Neural cell (in vitro differentiated cells): Measurements from ENCODE around the gene GPR62. TPM values are rescaled to one million over a fixed set of nuclear protein-coding genes. Genes with fewer than 3 reads are reported as not detected.

ENCODE experiments used
- H2AFZ ChIP-seq: fragments of 200-600, 300-800 bp; sonication (generic), shearing (Covaris generic); 2 replicates; pipeline ENCODE4 v1.6.0; 2014; ENCODE audit warnings: low read depth, mild to moderate bottlenecking, antibody characterized with exemption, low read length, moderate library complexity
- H3F3A ChIP-seq: fragments of 200-600 bp; shearing (Covaris generic); 2 replicates; pipeline ENCODE4 v1.6.1; 2016; ENCODE audit warnings: mild to moderate bottlenecking, moderate library complexity, mixed read lengths, antibody characterized with exemption, low read length; ENCODE audit not compliant: insufficient read depth, poor library complexity, severe bottlenecking
- H3K27ac ChIP-seq: fragments of 200-600, 300-800 bp; sonication (generic), shearing (Covaris generic); 2 replicates; pipeline ENCODE4 v1.5.1; 2014; ENCODE audit warnings: mild to moderate bottlenecking, low read length, moderate library complexity
- H3K27me3 ChIP-seq: fragments of 300-800, 200-600 bp; sonication (generic), shearing (Covaris generic); 2 replicates; pipeline ENCODE4 v1.6.0; 2014; ENCODE audit warnings: mild to moderate bottlenecking, low read depth, low read length, moderate library complexity; ENCODE audit not compliant: insufficient read depth
- H3K36me3 ChIP-seq: fragments of 300-800, 200-600 bp; sonication (generic), shearing (Covaris generic); 2 replicates; pipeline ENCODE4 v1.5.1; 2014; ENCODE audit warnings: mild to moderate bottlenecking, antibody characterized with exemption, low read length, moderate library complexity; ENCODE audit not compliant: insufficient read depth
- H3K4me2 ChIP-seq: fragments of 300-800, 200-600 bp; sonication (generic), shearing (Covaris generic); 2 replicates; pipeline ENCODE4 v1.6.0; 2014; ENCODE audit warnings: mild to moderate bottlenecking, low read length
- H3K4me3 ChIP-seq: fragments of 300-800, 200-600 bp; sonication (generic), shearing (Covaris generic); 2 replicates; pipeline ENCODE4 v1.5.1; 2014; ENCODE audit warnings: mild to moderate bottlenecking, low read length, moderate library complexity
- H3K79me2 ChIP-seq: fragments of 200-600 bp; shearing (Covaris generic); replicated peaks from 2 replicates; pipeline ENCODE4 v1.6.0; 2014; ENCODE audit warnings: mild to moderate bottlenecking, low read length, moderate library complexity; ENCODE audit not compliant: insufficient read depth
- H3K9ac ChIP-seq: fragments of 300-800, 200-600 bp; sonication (generic), shearing (Covaris generic); 2 replicates; pipeline ENCODE4 v1.6.1; 2016; ENCODE audit warnings: mild to moderate bottlenecking, low read length, mixed read lengths
- H3K9me2 ChIP-seq: fragments of 200-600 bp; shearing (Covaris generic); 2 replicates; pipeline ENCODE4 v1.6.1; 2016; ENCODE audit warnings: mild to moderate bottlenecking, low read length, mixed read lengths; ENCODE audit not compliant: insufficient read depth
- H3K9me3 ChIP-seq: fragments of 200-600, 300-800 bp; sonication (generic), shearing (Covaris generic); 2 replicates; pipeline ENCODE4 v1.6.1; 2016; ENCODE audit warnings: mild to moderate bottlenecking, mixed run types, low read length, moderate library complexity, mixed read lengths
- H4K20me1 ChIP-seq: fragments of 200-600 bp; shearing (Covaris generic); 2 replicates; pipeline ENCODE4 v1.6.1; 2016; ENCODE audit warnings: mild to moderate bottlenecking, mixed run types; ENCODE audit not compliant: insufficient read depth
- CTCF ChIP-seq: fragments of 450-650 bp; IDR thresholded peaks from 2 replicates; pipeline ENCODE4 v1.5.1; 2014; ENCODE audit warnings: antibody characterized with exemption, mild to moderate bottlenecking, moderate library complexity; ENCODE audit not compliant: poor library complexity, severe bottlenecking
- EP300 ChIP-seq: fragments of 450-650 bp; conservative IDR thresholded peaks from 2 replicates; pipeline ENCODE4 v1.6.1; 2014; ENCODE audit warnings: antibody characterized with exemption, mild to moderate bottlenecking, moderate library complexity; ENCODE audit not compliant: poor library complexity, severe bottlenecking
- EZH2 ChIP-seq: fragments of 200-600, 300-800 bp; shearing (Covaris generic), sonication (generic); IDR thresholded peaks from 2 replicates; pipeline ENCODE4 v1.6.1; 2014; ENCODE audit warnings: antibody characterized with exemption, low read length, borderline replicate concordance, mild to moderate bottlenecking; ENCODE audit not compliant: insufficient read depth, poor library complexity, severe bottlenecking
- MXI1 ChIP-seq: fragments of 450-650 bp; conservative IDR thresholded peaks from 2 replicates; pipeline ENCODE4 v1.6.1; 2014; ENCODE audit warnings: antibody characterized with exemption, mild to moderate bottlenecking; ENCODE audit not compliant: poor library complexity, severe bottlenecking
- POLR2AphosphoS5 ChIP-seq: IDR thresholded peaks from 2 replicates; pipeline ENCODE4 v1.6.1; 2012
- RAD21 ChIP-seq: fragments of 450-650 bp; conservative IDR thresholded peaks from 2 replicates; pipeline ENCODE4 v1.6.1; 2014; ENCODE audit warnings: antibody characterized with exemption, mild to moderate bottlenecking, moderate library complexity
- REST ChIP-seq: IDR thresholded peaks from 2 replicates; pipeline ENCODE4 v1.6.1; 2012; ENCODE audit warnings: borderline replicate concordance
- SMC3 ChIP-seq: fragments of 450-650 bp; conservative IDR thresholded peaks from 2 replicates; pipeline ENCODE4 v1.6.1; 2014; ENCODE audit warnings: antibody characterized with exemption, mild to moderate bottlenecking, moderate library complexity; ENCODE audit not compliant: poor library complexity
- TAF1 ChIP-seq: IDR thresholded peaks from 2 replicates; pipeline ENCODE4 v1.6.1; 2012; ENCODE audit warnings: low read depth
- polyA plus RNA-seq: library from polyadenylated mRNA; depleted of rRNA; stranded (reverse); fragments of >200 nt; gene quantifications from 2 replicates; pipeline ENCODE4 v1.2.3, GENCODE V29; 2014

Gene GPR62
- polyA plus RNA-seq, 1 donor from 2014 or later = not detected

GRCh38 chr3:51953445-51953844, 1.7 kb upstream of the GPR62 start (continued):
- no peak for TF ChIP-seq EP300

- TF ChIP-seq REST = no peak
- TF ChIP-seq EP300 = no peak
- no peak for TF ChIP-seq POLR2AphosphoS5
- no peak for TF ChIP-seq CTCF
- TF ChIP-seq RAD21 = no peak
- no peak for TF ChIP-seq MXI1
- TF ChIP-seq EZH2 = no peak
- TF ChIP-seq TAF1 = no peak
- TF ChIP-seq SMC3 = no peak
- H3K4me3 ChIP-seq = no peak overlapping the region
- H3K36me3 ChIP-seq = no peaks in the 10 kb centered on the region
- H4K20me1 ChIP-seq = no peaks in the 10 kb centered on the region
- peaks cover 14% of the 10 kb centered on the region for H3K27me3 ChIP-seq
- no peak overlapping the region for H2AFZ ChIP-seq
- H3K4me2 ChIP-seq = no peak overlapping the region
- H3K27ac ChIP-seq = no peak overlapping the region
- H3K79me2 ChIP-seq = no peaks in the 10 kb centered on the region
- no peaks in the 10 kb centered on the region for H3K9me2 ChIP-seq
- no peaks in the 10 kb centered on the region for H3K9me3 ChIP-seq
- no peak overlapping the region for H3K9ac ChIP-seq
- no peaks in the 10 kb centered on the region for H3F3A ChIP-seq
Measured at GRCh38 chr3:51954105-51954504, 1.1 kb upstream of the GPR62 start.

- no peaks in the 10 kb centered on the region for H3K9me3 ChIP-seq
- H3K4me2 ChIP-seq = no peak overlapping the region
- no peak for TF ChIP-seq RAD21
- no peak for TF ChIP-seq CTCF
- TF ChIP-seq REST = no peak
- no peak for TF ChIP-seq EP300
- no peak for TF ChIP-seq MXI1
- TF ChIP-seq POLR2AphosphoS5 = no peak
- TF ChIP-seq SMC3 = no peak
- no peaks in the 10 kb centered on the region for H3K9me2 ChIP-seq
- H3K4me3 ChIP-seq = no peak overlapping the region
- H3K27me3 ChIP-seq = peaks cover 14% of the 10 kb centered on the region
- H4K20me1 ChIP-seq = no peaks in the 10 kb centered on the region
- H3K79me2 ChIP-seq = no peaks in the 10 kb centered on the region
- H3F3A ChIP-seq = no peaks in the 10 kb centered on the region
- H3K27ac ChIP-seq = no peak overlapping the region
- H3K36me3 ChIP-seq = no peaks in the 10 kb centered on the region
- H2AFZ ChIP-seq = no peak overlapping the region
- H3K9ac ChIP-seq = no peak overlapping the region
Measured at GRCh38 chr3:51954713-51955112, 468 bp upstream of the GPR62 start.
